ENCODE data around the gene CDK2AP2.

DNA sequence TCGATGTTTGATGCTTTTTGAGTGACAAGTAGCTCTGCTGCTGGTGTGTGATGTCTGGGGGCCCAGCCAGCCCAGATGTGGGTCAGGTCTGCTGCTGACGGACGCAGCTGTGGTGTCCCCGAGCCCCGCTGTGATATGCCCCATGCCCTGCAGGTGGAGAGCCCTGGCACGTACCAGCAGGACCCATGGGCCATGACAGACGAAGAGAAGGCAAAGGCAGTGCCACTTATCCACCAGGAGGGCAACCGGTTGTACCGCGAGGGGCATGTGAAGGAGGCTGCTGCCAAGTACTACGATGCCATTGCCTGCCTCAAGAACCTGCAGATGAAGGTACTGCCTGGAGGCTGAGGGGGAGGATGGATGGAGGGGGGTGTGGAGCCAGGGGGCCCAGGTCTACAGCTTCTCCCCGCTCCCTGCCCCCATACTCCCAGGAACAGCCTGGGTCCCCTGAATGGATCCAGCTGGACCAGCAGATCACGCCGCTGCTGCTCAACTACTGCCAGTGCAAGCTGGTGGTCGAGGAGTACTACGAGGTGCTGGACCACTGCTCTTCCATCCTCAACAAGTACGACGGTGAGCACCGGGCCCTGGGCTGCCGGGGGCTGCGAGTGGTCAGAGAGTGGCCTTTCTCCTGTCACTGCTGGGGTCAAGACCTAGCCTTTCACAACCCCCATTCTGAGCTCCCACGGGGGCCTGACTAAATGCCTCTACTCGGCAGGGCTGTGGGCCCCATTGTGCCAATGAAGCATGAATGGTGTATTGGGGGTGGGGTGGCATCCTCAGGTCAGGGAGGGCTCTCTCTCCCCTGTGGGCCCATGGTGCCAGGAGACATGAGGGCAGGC, 17.9 kb downstream of the CDK2AP2 start:
- TF ChIP-seq BHLHE40 (IDR thresholded peaks at IDR 0.05; ENCODE audit: low read depth, low read length) (no peak), CTCF (IDR thresholded peaks at IDR 0.05) (no peak), POLR2A (IDR thresholded peaks at IDR 0.05; ENCODE audit: low read length) (no peak)
